Caki2 (cell line): ENCODE results near the gene GBE1. TPM values are rescaled to one million over a fixed set of nuclear protein-coding genes. Genes with fewer than 3 reads are reported as not detected.
"Not testable (repeated sequence)": the region's sequence is repeated elsewhere in the genome, so short reads cannot be mapped to it uniquely, and the experiment has no call there.

ENCODE experiments used
- DNase-seq: peaks from one replicate; pipeline ENCODE4 v3.0.0-alpha.2; 2015; ENCODE audit warnings: low read depth
- in situ Hi-C: cut with HindIII; loops from 2 replicates; pipeline ENCODE4 v1.10.0; 2016; ENCODE audit warnings: low sequenced_read_pairs, low pct_unique_long_range_greater_than_20kb, mixed read lengths
- total RNA-seq: library from RNA; depleted of rRNA; stranded (reverse); fragments of >200 nt; shearing (Covaris generic); gene quantifications from 2 replicates; pipeline ENCODE4 v1.2.3, GENCODE V29; 2014; ENCODE audit warnings: low replicate concordance

The GBE1 gene
- total RNA-seq, 1 experiment from 2014 or later = 40.3 TPM

GRCh38 chr3:81513591-81513990 lies 247.9 kb downstream of the GBE1 start:
- in situ Hi-C loops = no loop called here

GRCh38 chr3:81503026-81503425 lies 258.4 kb downstream of the GBE1 start:
- no peak for DNase-seq
- in situ Hi-C loops = no loop called here

More at GRCh38 chr3:81513591-81513990, 247.9 kb downstream of the GBE1 start:
- DNase-seq = no peak

GRCh38 chr3:81502236-81502635 lies 259.2 kb downstream of the GBE1 start:
- DNase-seq = no peak
- in situ Hi-C loops = no loop called here

GRCh38 chr3:81500039-81500438 lies 261.4 kb downstream of the GBE1 start:
- no peak for DNase-seq
- in situ Hi-C loops = no loop called here

GRCh38 chr3:81497572-81498251 lies 263.7 kb downstream of the GBE1 start:
- in situ Hi-C loops = no loop called here

GRCh38 chr3:81496407-81497104 lies 264.9 kb downstream of the GBE1 start:
- in situ Hi-C loops = no loop called here
- no peak for DNase-seq

More at GRCh38 chr3:81497572-81498251, 263.7 kb downstream of the GBE1 start:
- DNase-seq = no peak

- DNase-seq, in situ Hi-C loops: not testable (repeated sequence)
Measured at GRCh38 chr3:81492471-81492870, 269.0 kb downstream of the GBE1 start.

GRCh38 chr3:81492040-81492439 lies 269.4 kb downstream of the GBE1 start:
- in situ Hi-C loops = no loop called here
- DNase-seq = no peak

GRCh38 chr3:81490541-81491288 lies 270.7 kb downstream of the GBE1 start:
- DNase-seq = peak; percentile 36
- in situ Hi-C loops = no loop called here

GRCh38 chr3:81485444-81485865 lies 276.0 kb downstream of the GBE1 start:
- DNase-seq = no peak
- in situ Hi-C loops = no loop called here

GRCh38 chr3:81484520-81484919 lies 276.9 kb downstream of the GBE1 start:
- DNase-seq = no peak
- in situ Hi-C loops = no loop called here

- DNase-seq = no peak
- in situ Hi-C loops = no loop called here
Measured at GRCh38 chr3:81483046-81483445, 278.4 kb downstream of the GBE1 start.

- in situ Hi-C loops = no loop called here
- DNase-seq = no peak
Measured at GRCh38 chr3:81477740-81478139, 283.7 kb downstream of the GBE1 start.

- in situ Hi-C loops = no loop called here
- DNase-seq = no peak
Measured at GRCh38 chr3:81476692-81477091, 284.8 kb downstream of the GBE1 start.

- DNase-seq = no peak
- in situ Hi-C loops = no loop called here
Measured at GRCh38 chr3:81472600-81473362, 288.7 kb downstream of the GBE1 start.

- in situ Hi-C loops = no loop called here
- peak; percentile 58 for DNase-seq
Measured at GRCh38 chr3:81470524-81471278, 290.7 kb downstream of the GBE1 start.

- in situ Hi-C loops = no loop called here
- no peak for DNase-seq
Measured at GRCh38 chr3:81468391-81468790, 293.1 kb downstream of the GBE1 start.

GRCh38 chr3:81466201-81466560 lies 295.3 kb downstream of the GBE1 start:
- in situ Hi-C loops = no loop called here
- no peak for DNase-seq
